H9 (cell line): ENCODE data around the gene ATG7. TPM values are rescaled to one million over a fixed set of nuclear protein-coding genes. Genes with fewer than 3 reads are reported as not detected.
A peak's percentile ranks its signal among the peaks of the same experiment; 100 is the strongest.

ENCODE experiments used
- DNase-seq: peaks from one replicate; pipeline ENCODE4 v3.0.0-alpha.2; 2017
- H2AFZ ChIP-seq: one replicate; pipeline ENCODE4 v1.6.1; 2013; ENCODE audit warnings: mild to moderate bottlenecking, low read length, control low read depth, moderate library complexity
- H2AK5ac ChIP-seq: 2 replicates; pipeline ENCODE4 v1.6.1; 2013; ENCODE audit warnings: low read length, control low read depth, mixed read lengths; ENCODE audit not compliant: insufficient read length
- H2BK120ac ChIP-seq: one replicate; pipeline ENCODE4 v1.6.1; 2013; ENCODE audit warnings: low read depth, mild to moderate bottlenecking, low read length, control low read depth, inconsistent platforms; ENCODE audit not compliant: poor library complexity, severe bottlenecking
- H2BK12ac ChIP-seq: 2 replicates; pipeline ENCODE4 v1.6.1; 2013; ENCODE audit warnings: low read length, control low read depth, mixed read lengths, low read depth; ENCODE audit not compliant: insufficient read length
- H2BK15ac ChIP-seq: 2 replicates; pipeline ENCODE4 v1.6.1; 2013; ENCODE audit warnings: low read depth, low read length, control low read depth
- H2BK20ac ChIP-seq: one replicate; pipeline ENCODE4 v1.6.1; 2013; ENCODE audit warnings: low read depth, mild to moderate bottlenecking, low read length, control low read depth, inconsistent platforms; ENCODE audit not compliant: poor library complexity, severe bottlenecking
- H2BK5ac ChIP-seq: 2 replicates; pipeline ENCODE4 v1.6.1; 2013; ENCODE audit warnings: low read length, control low read depth, mixed read lengths; ENCODE audit not compliant: insufficient read length
- H3K14ac ChIP-seq: 2 replicates; pipeline ENCODE4 v1.6.1; 2013; ENCODE audit warnings: low read length, control low read depth; ENCODE audit not compliant: insufficient read depth
- H3K18ac ChIP-seq: 2 replicates; pipeline ENCODE4 v1.6.1; 2013; ENCODE audit warnings: low read depth, mild to moderate bottlenecking, mixed read lengths, low read length, control low read depth; ENCODE audit not compliant: insufficient read length
- H3K23ac ChIP-seq: 2 replicates; pipeline ENCODE4 v1.6.1; 2013; ENCODE audit warnings: low read length, control low read depth, mixed read lengths, low read depth; ENCODE audit not compliant: insufficient read length
- H3K23me2 ChIP-seq: 2 replicates; pipeline ENCODE4 v1.6.1; 2013; ENCODE audit warnings: low read depth, mild to moderate bottlenecking, mixed read lengths, low read length, control low read depth; ENCODE audit not compliant: insufficient read length, poor library complexity, severe bottlenecking
- H3K27ac ChIP-seq: 2 replicates; pipeline ENCODE4 v1.5.1; 2013; ENCODE audit warnings: low read length, control low read depth, mixed read lengths, low read depth; ENCODE audit not compliant: insufficient read length
- H3K27me3 ChIP-seq: 2 replicates; pipeline ENCODE4 v1.6.1; 2013; ENCODE audit warnings: low read length, control low read depth, inconsistent platforms; ENCODE audit not compliant: insufficient read depth
- H3K4ac ChIP-seq: 2 replicates; pipeline ENCODE4 v1.6.1; 2013; ENCODE audit warnings: low read depth, mild to moderate bottlenecking, control low read depth, inconsistent platforms, low read length, moderate library complexity
- H3K4me1 ChIP-seq: 2 replicates; pipeline ENCODE4 v1.6.1; 2013; ENCODE audit warnings: low read length, control low read depth, inconsistent platforms; ENCODE audit not compliant: insufficient read depth
- H3K4me2 ChIP-seq: 2 replicates; pipeline ENCODE4 v1.6.1; 2013; ENCODE audit warnings: low read length, control low read depth, mixed read lengths; ENCODE audit not compliant: insufficient read length, insufficient read depth
- H3K56ac ChIP-seq: 2 replicates; pipeline ENCODE4 v1.6.1; 2013; ENCODE audit warnings: low read depth, mild to moderate bottlenecking, mixed read lengths, low read length, control low read depth; ENCODE audit not compliant: insufficient read length
- H3K79me1 ChIP-seq: 2 replicates; pipeline ENCODE4 v1.6.1; 2013; ENCODE audit warnings: low read depth, mild to moderate bottlenecking, moderate library complexity, low read length, control low read depth, inconsistent platforms; ENCODE audit not compliant: insufficient read depth, poor library complexity, severe bottlenecking
- H3K79me2 ChIP-seq: 2 replicates; pipeline ENCODE4 v1.6.1; 2013; ENCODE audit warnings: low read length, control low read depth, inconsistent platforms; ENCODE audit not compliant: insufficient read depth
- H3K9ac ChIP-seq: 2 replicates; pipeline ENCODE4 v1.6.1; 2013; ENCODE audit warnings: low read length, control low read depth, mixed read lengths; ENCODE audit not compliant: insufficient read length; ENCODE audit errors: extremely low read depth
- H3K9me3 ChIP-seq: one replicate; pipeline ENCODE4 v1.6.1; 2013; ENCODE audit warnings: low read depth, low read length, inconsistent platforms; ENCODE audit not compliant: control insufficient read depth
- H3T11ph ChIP-seq: one replicate; pipeline ENCODE4 v1.6.1; 2013; ENCODE audit warnings: mild to moderate bottlenecking, low read length, control low read depth, inconsistent platforms
- H4K20me1 ChIP-seq: one replicate; pipeline ENCODE4 v1.6.1; 2013; ENCODE audit not compliant: control insufficient read depth, insufficient read length, insufficient read depth
- H4K5ac ChIP-seq: 2 replicates; pipeline ENCODE4 v1.6.1; 2013; ENCODE audit warnings: low read depth, mild to moderate bottlenecking, mixed read lengths, low read length, control low read depth; ENCODE audit not compliant: insufficient read length
- H4K8ac ChIP-seq: replicated peaks from 2 replicates; pipeline ENCODE4 v1.6.1; 2013; ENCODE audit warnings: low read length, control low read depth, mixed read lengths, low read depth; ENCODE audit not compliant: insufficient read length
- H4K91ac ChIP-seq: 2 replicates; pipeline ENCODE4 v1.6.1; 2013; ENCODE audit warnings: low read depth, mild to moderate bottlenecking, moderate library complexity, mixed read lengths, low read length, control low read depth; ENCODE audit not compliant: insufficient read length
- H3K27ac Mint-ChIP-seq, 3 experiments: 2 replicates in 2 of 3; 3 replicates in 1 of 3; pipeline ENCODE4 v1.8.0; 2020 to 2021; ENCODE audit warnings: mixed read lengths in 3 of 3, mild to moderate bottlenecking in 1 of 3, moderate library complexity in 1 of 3
- H3K27me3 Mint-ChIP-seq: 2 replicates; pipeline ENCODE4 v1.8.0; 2021; ENCODE audit warnings: low read depth, mild to moderate bottlenecking, moderate library complexity, mixed read lengths
- H3K36me3 Mint-ChIP-seq, 3 experiments: 2 replicates in 2 of 3; 3 replicates in 1 of 3; pipeline ENCODE4 v1.8.0; 2020 to 2021; ENCODE audit warnings: low read depth in 3 of 3, mixed read lengths in 3 of 3; ENCODE audit not compliant: insufficient read depth in 1 of 3
- H3K4me1 Mint-ChIP-seq, 2 experiments: 2 replicates each; pipeline ENCODE4 v1.8.0; 2020; ENCODE audit warnings: mixed read lengths in 2 of 2
- H3K4me3 Mint-ChIP-seq, 2 experiments: 2 replicates in 1 of 2; 3 replicates in 1 of 2; pipeline ENCODE4 v1.8.0; 2020 to 2021; ENCODE audit warnings: mild to moderate bottlenecking in 2 of 2, mixed read lengths in 2 of 2, moderate library complexity in 1 of 2
- H3K9me3 Mint-ChIP-seq, 2 experiments: 2 replicates in 1 of 2; 3 replicates in 1 of 2; pipeline ENCODE4 v1.8.0; 2020; ENCODE audit warnings: mild to moderate bottlenecking in 2 of 2, mixed read lengths in 2 of 2, moderate library complexity in 1 of 2
- WGBS: extraction: QIAGEN DNeasy Blood & Tissue Kit; methylation state at CpG from one replicate; pipeline ENCODE4 v1.1.7; 2013; ENCODE audit warnings: missing lambda C conversion rate, low lambda C conversion rate, mixed read lengths; ENCODE audit not compliant: insufficient read length; ENCODE audit errors: extremely low coverage; 5-methylcytosine and 5-hydroxymethylcytosine counted together
- total RNA-seq: library from RNA; stranded (reverse); gene quantifications from 2 replicates; pipeline ENCODE4 v1.2.1, GENCODE V29; 2021
- TF ChIP-seq, protein P1 (sequence below): fragments of 200-600 bp; sonication (generic); conservative IDR thresholded peaks from 3 replicates; pipeline ENCODE4 v1.8.0; 2021; ENCODE audit warnings: antibody characterized with exemption, mild to moderate bottlenecking

Gene ATG7
- total RNA-seq, 1 experiment from 2014 or later, result 17.9 TPM

- no peak overlapping the region for H3K14ac ChIP-seq
- peak; percentile 84 for DNase-seq
- no peak overlapping the region for H3K23ac ChIP-seq
- TF ChIP-seq, protein P1, sequence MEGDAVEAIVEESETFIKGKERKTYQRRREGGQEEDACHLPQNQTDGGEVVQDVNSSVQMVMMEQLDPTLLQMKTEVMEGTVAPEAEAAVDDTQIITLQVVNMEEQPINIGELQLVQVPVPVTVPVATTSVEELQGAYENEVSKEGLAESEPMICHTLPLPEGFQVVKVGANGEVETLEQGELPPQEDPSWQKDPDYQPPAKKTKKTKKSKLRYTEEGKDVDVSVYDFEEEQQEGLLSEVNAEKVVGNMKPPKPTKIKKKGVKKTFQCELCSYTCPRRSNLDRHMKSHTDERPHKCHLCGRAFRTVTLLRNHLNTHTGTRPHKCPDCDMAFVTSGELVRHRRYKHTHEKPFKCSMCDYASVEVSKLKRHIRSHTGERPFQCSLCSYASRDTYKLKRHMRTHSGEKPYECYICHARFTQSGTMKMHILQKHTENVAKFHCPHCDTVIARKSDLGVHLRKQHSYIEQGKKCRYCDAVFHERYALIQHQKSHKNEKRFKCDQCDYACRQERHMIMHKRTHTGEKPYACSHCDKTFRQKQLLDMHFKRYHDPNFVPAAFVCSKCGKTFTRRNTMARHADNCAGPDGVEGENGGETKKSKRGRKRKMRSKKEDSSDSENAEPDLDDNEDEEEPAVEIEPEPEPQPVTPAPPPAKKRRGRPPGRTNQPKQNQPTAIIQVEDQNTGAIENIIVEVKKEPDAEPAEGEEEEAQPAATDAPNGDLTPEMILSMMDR, result peak; percentile 95
- no peaks in the 10 kb centered on the region for H3K23me2 ChIP-seq
- no peaks in the 10 kb centered on the region; the same call in 1 of the 2 replicates for H3K4me1 ChIP-seq
- no peak overlapping the region for H3T11ph ChIP-seq
- no peak overlapping the region for H3K4me3 Mint-ChIP-seq
- no peaks in the 10 kb centered on the region for H3K9me3 ChIP-seq
- H2BK120ac ChIP-seq, result no peak overlapping the region
- H2BK5ac ChIP-seq, result no peak overlapping the region
- no peaks in the 10 kb centered on the region for H3K79me2 ChIP-seq
- H3K27ac ChIP-seq, result no peak overlapping the region
- no CpG with 5 or more reads among the region's 8 CpGs for WGBS
- no peak overlapping the region for H4K5ac ChIP-seq
- H3K27ac Mint-ChIP-seq, result peak overlapping the region in 1 of 3 experiments; percentile 36; a peak in 1 of 7 replicates
- no peak overlapping the region for H2BK15ac ChIP-seq
- no peaks in the 10 kb centered on the region; a peak in 1 of 5 replicates for H3K9me3 Mint-ChIP-seq
- no peaks in the 10 kb centered on the region for H4K20me1 ChIP-seq
- no peak overlapping the region for H2AK5ac ChIP-seq
- no peak overlapping the region for H3K4me2 ChIP-seq
- no peak overlapping the region for H4K8ac ChIP-seq
- H3K79me1 ChIP-seq, result no peaks in the 10 kb centered on the region
- no peak overlapping the region for H4K91ac ChIP-seq
- H3K56ac ChIP-seq, result no peak overlapping the region
- no peak overlapping the region for H2AFZ ChIP-seq
- H3K4ac ChIP-seq, result no peak overlapping the region
- peak overlapping the region; percentile 21 for H2BK12ac ChIP-seq
- peaks cover 2 to 6% of the 10 kb centered on the region in 2 experiments for H3K4me1 Mint-ChIP-seq
- H3K27me3 Mint-ChIP-seq, result peaks cover 2% of the 10 kb centered on the region
- no peak overlapping the region for H2BK20ac ChIP-seq
- H3K18ac ChIP-seq, result no peak overlapping the region
- H3K9ac ChIP-seq, result no peak overlapping the region
- H3K27me3 ChIP-seq, result no peaks in the 10 kb centered on the region
- H3K36me3 Mint-ChIP-seq, result no peaks in the 10 kb centered on the region; a peak in 1 of 7 replicates
These were observed 35.4 kb upstream of the ATG7 start for GRCh38 chr3:11236588-11237461.
